Suprapubic skin (tissue), 4 donors: Measurements from ENCODE around the gene ADRB1. TPM values are rescaled to one million over a fixed set of nuclear protein-coding genes. Genes with fewer than 3 reads are reported as not detected.

Source experiments
- DNase-seq, 2 donors: peaks; one replicate each; pipeline ENCODE4 v3.0.0-alpha.2; 2019; ENCODE audit warnings: low spot score in 2 of 2
- H3K27ac ChIP-seq: fragments of 200-600 bp; sonication (generic); one replicate; pipeline ENCODE4 v1.5.1; 2019
- H3K27me3 ChIP-seq: fragments of 200-600 bp; sonication (generic); one replicate; pipeline ENCODE4 v1.5.1; 2019
- H3K36me3 ChIP-seq: fragments of 200-600 bp; sonication (generic); one replicate; pipeline ENCODE4 v1.5.1; 2019
- H3K4me1 ChIP-seq: fragments of 200-600 bp; sonication (generic); one replicate; pipeline ENCODE4 v1.5.1; 2019
- H3K4me3 ChIP-seq: fragments of 200-600 bp; sonication (generic); one replicate; pipeline ENCODE4 v1.5.1; 2019; ENCODE audit warnings: mild to moderate bottlenecking
- H3K9me3 ChIP-seq: fragments of 200-600 bp; sonication (generic); one replicate; pipeline ENCODE4 v1.5.1; 2019
- CTCF ChIP-seq, 2 donors: fragments of 200-600 bp in 1 of 2; fragments of 450-650 bp in 1 of 2; sonication (generic) in 1 of 2; IDR thresholded peaks; one replicate each; pipeline ENCODE4 v1.5.1; 2016 to 2019; ENCODE audit warnings: antibody characterized with exemption in 2 of 2, mild to moderate bottlenecking in 1 of 2, moderate library complexity in 1 of 2
- EP300 ChIP-seq: sonication (generic); formaldehyde crosslinking; IDR thresholded peaks from one replicate; pipeline ENCODE4 v1.6.1; 2017; ENCODE audit warnings: antibody characterized with exemption
- POLR2A ChIP-seq, 2 donors: fragments of 450-650 bp; IDR thresholded peaks; one replicate each; pipeline ENCODE4 v1.6.1; 2017; ENCODE audit warnings: antibody characterized with exemption in 2 of 2, mild to moderate bottlenecking in 2 of 2, moderate library complexity in 2 of 2
- POLR2AphosphoS5 ChIP-seq, 3 donors: sonication (generic); formaldehyde crosslinking; IDR thresholded peaks; one replicate each; pipeline ENCODE4 v1.6.1; 2017; ENCODE audit warnings: antibody characterized with exemption in 3 of 3
- WGBS: methylation state at CpG from one replicate; pipeline ENCODE4 v1.1.5; 2018; 5-methylcytosine and 5-hydroxymethylcytosine counted together
- total RNA-seq, 4 donors: library from RNA; depleted of rRNA; stranded (reverse); fragments of >200 nt; gene quantifications; one replicate each; pipeline ENCODE4 v1.1.0, GENCODE V29; 2016

Gene ADRB1
- total RNA-seq, 4 donors from 2014 or later: 0.56 to 1.4 (median 1.1) TPM

GRCh38 chr10:114057855-114058254 is 14.2 kb downstream of the ADRB1 start:
- DNase-seq: no peak
- TF ChIP-seq POLR2A (IDR thresholded peaks at IDR 0.05) (no peak), EP300 (no peak), CTCF (IDR thresholded peaks at IDR 0.05) (no peak), POLR2AphosphoS5 (IDR thresholded peaks at IDR 0.05) (no peak)
- Histone ChIP-seq H3K36me3 (no peaks in the 10 kb centered on the region), H3K4me1 (peaks cover 21% of the 10 kb centered on the region), H3K27ac (no peak overlapping the region), H3K27me3 (peaks cover 4% of the 10 kb centered on the region), H3K4me3 (no peak overlapping the region), H3K9me3 (no peaks in the 10 kb centered on the region)
- 74% methylated on average over 2 of the region's 2 CpGs for WGBS

DNA sequence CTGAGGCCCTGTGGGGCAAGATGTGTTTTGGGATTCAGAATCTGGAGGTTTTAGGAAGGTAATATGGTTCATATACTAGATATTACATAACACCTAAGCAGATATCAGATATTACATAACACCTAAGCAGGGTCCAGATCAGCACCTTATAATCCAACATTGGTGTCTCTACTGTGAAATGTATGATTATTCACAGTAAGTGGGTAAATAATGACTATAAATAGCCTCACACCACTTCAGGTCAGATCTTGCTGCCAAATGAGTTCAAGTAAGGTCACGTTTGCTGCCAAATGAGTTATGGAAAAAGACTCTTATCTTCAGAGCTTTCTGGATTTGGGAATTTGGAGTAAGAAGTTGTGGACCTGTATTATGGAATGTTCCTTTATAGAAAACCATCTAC is 14.6 kb downstream of the ADRB1 start:
- no peak overlapping the region for H3K4me3 ChIP-seq
- no peak for TF ChIP-seq EP300
- no peak for TF ChIP-seq CTCF (IDR thresholded peaks at IDR 0.05)
- TF ChIP-seq POLR2AphosphoS5 (IDR thresholded peaks at IDR 0.05): no peak
- TF ChIP-seq POLR2A (IDR thresholded peaks at IDR 0.05): no peak
- no peak overlapping the region for H3K27ac ChIP-seq
- no peaks in the 10 kb centered on the region for H3K36me3 ChIP-seq
- no peaks in the 10 kb centered on the region for H3K9me3 ChIP-seq
- DNase-seq: no peak
- peaks cover 21% of the 10 kb centered on the region for H3K4me1 ChIP-seq
- peaks cover 4% of the 10 kb centered on the region for H3K27me3 ChIP-seq
- 44% methylated on average over 1 of the region's 1 CpG for WGBS

GRCh38 chr10:114059561-114059960 is 15.9 kb downstream of the ADRB1 start:
- H3K27me3 ChIP-seq: no peaks in the 10 kb centered on the region
- no peak for DNase-seq
- H3K4me3 ChIP-seq: no peak overlapping the region
- no peaks in the 10 kb centered on the region for H3K9me3 ChIP-seq
- peaks cover 21% of the 10 kb centered on the region for H3K4me1 ChIP-seq
- TF ChIP-seq POLR2AphosphoS5 (IDR thresholded peaks at IDR 0.05) (no peak), CTCF (IDR thresholded peaks at IDR 0.05) (no peak), POLR2A (IDR thresholded peaks at IDR 0.05) (no peak), EP300 (no peak)
- no peaks in the 10 kb centered on the region for H3K36me3 ChIP-seq
- H3K27ac ChIP-seq: no peak overlapping the region

- TF ChIP-seq POLR2A (IDR thresholded peaks at IDR 0.05) (no peak), EP300 (no peak), CTCF (IDR thresholded peaks at IDR 0.05) (no peak), POLR2AphosphoS5 (IDR thresholded peaks at IDR 0.05) (no peak)
- H3K27ac ChIP-seq: peak overlapping the region; percentile 13
- 72% methylated on average over 2 of the region's 2 CpGs for WGBS
- H3K9me3 ChIP-seq: no peaks in the 10 kb centered on the region
- H3K4me1 ChIP-seq: peaks cover 21% of the 10 kb centered on the region
- no peaks in the 10 kb centered on the region for H3K27me3 ChIP-seq
- no peaks in the 10 kb centered on the region for H3K36me3 ChIP-seq
- no peak for DNase-seq
- no peak overlapping the region for H3K4me3 ChIP-seq
These were observed 16.8 kb downstream of the ADRB1 start for GRCh38 chr10:114060456-114060855.

- H3K4me1 ChIP-seq: peaks cover 21% of the 10 kb centered on the region
- H3K9me3 ChIP-seq: no peaks in the 10 kb centered on the region
- 50% methylated on average over 6 of the region's 6 CpGs for WGBS
- H3K4me3 ChIP-seq: no peak overlapping the region
- no peaks in the 10 kb centered on the region for H3K27me3 ChIP-seq
- TF ChIP-seq POLR2A (IDR thresholded peaks at IDR 0.05) (no peak), EP300 (no peak), CTCF (IDR thresholded peaks at IDR 0.05) (no peak), POLR2AphosphoS5 (IDR thresholded peaks at IDR 0.05) (no peak)
- H3K27ac ChIP-seq: peak overlapping the region; percentile 13
- no peaks in the 10 kb centered on the region for H3K36me3 ChIP-seq
- no peak for DNase-seq
These were observed 17.5 kb downstream of the ADRB1 start for GRCh38 chr10:114061148-114061547.
